ENCODE results near the gene STARD3.
A peak's percentile ranks its signal among the peaks of the same experiment; 100 is the strongest.

Gene STARD3

DNA sequence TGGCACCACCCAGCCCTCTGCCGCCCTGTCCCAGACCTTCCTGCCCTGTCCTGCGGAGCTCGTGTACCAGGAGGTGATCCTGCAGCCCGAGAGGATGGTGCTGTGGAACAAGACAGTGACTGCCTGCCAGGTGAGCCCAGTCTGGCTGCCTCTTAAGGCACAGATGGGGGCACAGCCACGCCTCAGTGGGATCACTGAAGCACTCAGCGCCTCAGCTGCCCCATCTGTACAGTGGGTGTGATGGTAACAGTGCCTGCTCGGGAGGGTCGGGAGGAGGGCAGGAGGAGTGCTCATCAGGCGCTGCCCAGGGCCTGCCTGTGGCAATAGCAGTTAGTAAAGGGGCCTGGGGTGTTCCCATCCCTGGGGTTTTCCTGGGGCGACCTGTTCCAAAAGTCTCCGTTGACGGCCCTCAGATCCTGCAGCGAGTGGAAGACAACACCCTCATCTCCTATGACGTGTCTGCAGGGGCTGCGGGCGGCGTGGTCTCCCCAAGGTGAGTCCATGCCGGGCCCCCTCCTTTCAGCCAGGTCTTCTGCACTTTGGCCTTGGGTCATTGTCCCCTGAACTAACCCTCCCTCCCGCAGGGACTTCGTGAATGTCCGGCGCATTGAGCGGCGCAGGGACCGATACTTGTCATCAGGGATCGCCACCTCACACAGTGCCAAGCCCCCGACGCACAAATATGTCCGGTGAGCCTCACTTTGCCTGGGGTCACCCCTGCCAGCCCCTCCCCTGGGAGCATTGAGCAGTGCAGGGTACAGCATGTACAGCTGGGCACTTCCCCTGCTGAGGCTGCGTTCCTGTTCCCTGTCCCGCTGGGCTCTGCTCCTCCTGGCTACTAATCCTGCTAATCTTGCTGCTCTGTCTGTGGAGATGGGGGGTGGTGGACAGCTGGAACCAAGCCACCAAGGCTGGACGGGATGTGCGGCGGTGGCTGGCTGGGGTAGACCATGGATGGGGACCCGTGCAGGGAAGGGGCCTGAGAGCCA lies 23.7 kb downstream of the STARD3 start:
- DNase-seq = no peak

DNA sequence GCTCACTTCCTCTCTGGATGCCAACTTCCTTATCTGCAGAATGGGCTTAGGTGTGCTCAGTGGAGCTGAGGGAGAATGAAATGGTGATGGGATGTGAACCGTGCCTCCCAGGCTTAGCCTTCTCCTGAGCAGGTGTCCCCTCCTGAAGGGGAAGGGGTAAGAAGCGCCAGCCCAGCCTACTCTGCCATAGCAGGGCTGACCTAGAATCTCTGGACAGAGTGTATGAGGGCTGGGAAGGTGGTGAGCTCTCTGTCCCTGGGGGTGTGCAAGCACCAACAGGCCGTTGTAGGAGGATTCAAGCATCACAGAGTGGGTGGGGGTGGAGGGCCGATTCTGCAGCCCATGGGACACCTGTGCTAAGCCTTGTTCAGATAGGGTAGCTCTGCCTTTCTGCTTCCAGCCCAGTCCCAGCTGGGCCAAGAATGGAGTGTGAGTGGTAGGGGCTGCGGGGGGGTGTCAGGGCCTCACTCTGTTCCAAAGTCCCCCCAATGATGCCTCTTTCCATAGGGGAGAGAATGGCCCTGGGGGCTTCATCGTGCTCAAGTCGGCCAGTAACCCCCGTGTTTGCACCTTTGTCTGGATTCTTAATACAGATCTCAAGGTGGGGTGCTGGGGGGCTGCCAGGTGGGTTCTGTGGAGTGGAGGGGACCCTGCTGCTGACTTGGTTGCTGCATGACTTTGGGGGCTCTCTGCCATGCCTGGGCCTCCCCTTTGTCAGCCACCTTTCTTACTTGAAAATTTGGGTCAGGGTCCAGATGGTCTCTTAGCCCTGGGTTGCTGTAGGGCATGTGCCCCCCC lies 25.0 kb downstream of the STARD3 start:
- no peak for DNase-seq

DNA sequence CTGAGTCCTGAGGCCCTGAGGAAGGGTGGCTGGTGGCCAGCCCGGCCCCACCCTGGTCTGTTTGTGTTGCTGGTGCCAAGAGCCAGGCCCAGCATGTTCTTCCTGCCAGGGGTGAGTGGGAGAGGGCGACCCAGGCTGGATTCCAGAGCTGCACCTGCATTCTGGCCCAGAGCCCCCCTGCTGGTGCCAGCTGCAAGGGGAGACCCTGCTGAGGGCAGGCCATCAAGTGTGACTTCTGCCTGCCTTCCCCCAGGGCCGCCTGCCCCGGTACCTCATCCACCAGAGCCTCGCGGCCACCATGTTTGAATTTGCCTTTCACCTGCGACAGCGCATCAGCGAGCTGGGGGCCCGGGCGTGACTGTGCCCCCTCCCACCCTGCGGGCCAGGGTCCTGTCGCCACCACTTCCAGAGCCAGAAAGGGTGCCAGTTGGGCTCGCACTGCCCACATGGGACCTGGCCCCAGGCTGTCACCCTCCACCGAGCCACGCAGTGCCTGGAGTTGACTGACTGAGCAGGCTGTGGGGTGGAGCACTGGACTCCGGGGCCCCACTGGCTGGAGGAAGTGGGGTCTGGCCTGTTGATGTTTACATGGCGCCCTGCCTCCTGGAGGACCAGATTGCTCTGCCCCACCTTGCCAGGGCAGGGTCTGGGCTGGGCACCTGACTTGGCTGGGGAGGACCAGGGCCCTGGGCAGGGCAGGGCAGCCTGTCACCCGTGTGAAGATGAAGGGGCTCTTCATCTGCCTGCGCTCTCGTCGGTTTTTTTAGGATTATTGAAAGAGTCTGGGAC lies 25.8 kb downstream of the STARD3 start:
- DNase-seq = no peak

DNA sequence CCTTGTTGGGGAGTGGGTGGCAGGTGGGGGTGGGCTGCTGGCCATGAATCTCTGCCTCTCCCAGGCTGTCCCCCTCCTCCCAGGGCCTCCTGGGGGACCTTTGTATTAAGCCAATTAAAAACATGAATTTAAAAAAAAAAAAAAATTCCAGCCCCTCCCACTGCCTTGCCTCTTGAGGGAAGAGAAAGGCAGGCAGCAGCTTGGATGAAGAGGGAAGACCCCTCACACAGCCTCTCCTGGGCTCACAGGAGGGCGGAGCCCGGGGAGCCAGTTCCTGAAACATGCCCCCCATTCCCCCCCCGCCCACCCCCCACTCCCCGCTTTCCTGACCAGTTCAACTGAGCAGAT lies 26.4 kb downstream of the STARD3 start:
- DNase-seq = no peak

DNA sequence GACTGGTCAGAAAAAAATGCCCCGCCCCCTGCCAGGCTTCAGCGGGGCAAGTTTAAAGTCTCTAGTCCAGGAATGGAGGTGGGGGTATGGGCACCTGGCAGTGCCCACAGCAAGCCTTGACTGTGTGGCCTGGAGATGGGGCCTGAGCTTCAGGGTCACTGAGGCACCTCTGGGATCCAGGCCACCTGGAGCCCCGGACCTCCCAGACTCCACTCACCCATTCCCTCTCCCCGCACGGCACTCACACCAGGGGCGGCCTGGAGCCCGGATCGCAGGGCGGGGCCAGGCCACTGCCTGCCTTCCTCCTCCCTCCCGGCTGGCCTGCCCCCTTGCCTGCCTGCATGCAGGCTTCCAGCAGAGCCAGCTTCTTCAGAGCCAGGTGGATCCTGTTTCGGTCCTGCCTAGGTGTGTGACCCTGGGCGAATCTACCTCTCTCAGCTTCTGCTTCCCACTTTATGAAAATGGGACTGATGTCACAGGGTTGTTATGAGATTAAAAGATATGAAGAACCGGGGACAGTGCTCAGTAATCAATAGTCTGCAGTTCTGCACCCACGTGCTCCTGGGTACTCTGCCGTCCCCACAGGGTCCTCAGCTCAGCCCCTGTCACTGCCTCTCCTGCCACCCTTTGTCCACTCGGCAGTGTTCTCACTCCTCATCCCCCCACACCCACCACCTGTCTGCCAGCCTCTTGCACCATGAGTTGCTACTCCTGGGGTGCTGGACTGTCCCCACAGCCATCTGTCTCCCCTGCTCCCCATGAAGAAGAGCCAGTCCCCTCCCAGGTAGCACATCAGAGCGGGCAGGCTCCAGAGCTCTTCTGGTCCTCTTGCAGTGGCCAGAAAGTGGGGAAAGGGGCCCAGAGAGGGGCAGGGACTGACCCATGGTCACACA lies 27.0 kb downstream of the STARD3 start:
- peak; percentile 18 for DNase-seq

DNA sequence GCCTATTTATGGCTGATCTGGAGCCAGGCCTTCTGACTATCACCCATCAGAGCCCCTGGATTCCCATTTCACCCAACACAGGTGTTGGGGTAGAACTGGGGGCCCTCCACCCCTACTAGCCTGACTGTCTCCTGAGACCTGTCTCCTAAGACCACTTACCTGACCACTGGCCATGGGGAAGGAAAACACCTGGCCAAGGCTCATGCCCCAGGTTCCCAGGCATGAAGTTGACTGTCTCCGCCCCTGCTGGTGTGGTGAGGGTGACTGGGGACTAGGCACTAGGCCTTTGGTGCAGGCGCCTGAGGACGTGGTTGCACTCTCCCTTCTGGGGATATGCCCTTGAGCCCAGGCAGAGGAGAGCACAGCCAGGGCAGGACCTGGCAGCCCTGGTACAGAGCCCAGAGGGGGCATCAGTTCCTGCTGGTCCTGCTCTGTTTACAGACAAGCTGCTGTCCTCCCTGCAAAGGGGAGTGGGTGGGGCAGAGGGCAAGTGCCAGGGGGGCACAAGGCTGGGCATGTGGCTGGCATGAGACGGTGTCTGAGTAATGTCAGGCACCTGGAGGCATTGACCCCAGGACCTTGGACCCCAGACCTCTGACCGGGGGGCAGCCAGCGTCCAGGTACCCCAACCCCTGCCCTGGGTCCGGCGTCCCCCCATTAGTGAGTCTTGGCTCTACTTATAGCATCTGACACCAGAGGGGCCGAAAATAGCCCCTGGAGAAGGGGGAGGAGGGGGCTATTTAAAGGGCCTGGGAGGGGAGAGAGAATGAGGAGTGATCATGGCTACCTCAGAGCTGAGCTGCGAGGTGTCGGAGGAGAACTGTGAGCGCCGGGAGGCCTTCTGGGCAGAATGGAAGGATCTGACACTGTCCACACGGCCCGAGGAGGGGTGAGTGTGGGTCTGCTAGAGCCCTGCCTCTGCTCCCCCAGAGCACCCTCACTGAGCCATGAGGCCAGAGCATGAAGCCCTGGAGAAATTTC lies 27.9 kb downstream of the STARD3 start, which contains the start of gene TCAP:
Gene TCAP, plus strand, starts transcription at position 769 of the 981 bp plus-strand sequence. Its CDS starts 11 bp downstream, at position 780.
- no peak for DNase-seq

DNA sequence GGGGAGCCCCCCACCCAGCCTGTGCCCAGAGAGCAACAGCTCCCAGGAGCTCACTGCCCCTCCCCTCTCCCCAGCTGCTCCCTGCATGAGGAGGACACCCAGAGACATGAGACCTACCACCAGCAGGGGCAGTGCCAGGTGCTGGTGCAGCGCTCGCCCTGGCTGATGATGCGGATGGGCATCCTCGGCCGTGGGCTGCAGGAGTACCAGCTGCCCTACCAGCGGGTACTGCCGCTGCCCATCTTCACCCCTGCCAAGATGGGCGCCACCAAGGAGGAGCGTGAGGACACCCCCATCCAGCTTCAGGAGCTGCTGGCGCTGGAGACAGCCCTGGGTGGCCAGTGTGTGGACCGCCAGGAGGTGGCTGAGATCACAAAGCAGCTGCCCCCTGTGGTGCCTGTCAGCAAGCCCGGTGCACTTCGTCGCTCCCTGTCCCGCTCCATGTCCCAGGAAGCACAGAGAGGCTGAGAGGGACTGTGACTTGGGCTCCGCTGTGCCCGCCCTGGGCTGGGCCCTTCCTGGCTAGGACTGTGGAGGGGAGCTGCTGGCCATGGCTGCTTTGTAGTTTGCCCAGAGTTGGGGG lies 28.8 kb downstream of the STARD3 start:
- no peak for DNase-seq

DNA sequence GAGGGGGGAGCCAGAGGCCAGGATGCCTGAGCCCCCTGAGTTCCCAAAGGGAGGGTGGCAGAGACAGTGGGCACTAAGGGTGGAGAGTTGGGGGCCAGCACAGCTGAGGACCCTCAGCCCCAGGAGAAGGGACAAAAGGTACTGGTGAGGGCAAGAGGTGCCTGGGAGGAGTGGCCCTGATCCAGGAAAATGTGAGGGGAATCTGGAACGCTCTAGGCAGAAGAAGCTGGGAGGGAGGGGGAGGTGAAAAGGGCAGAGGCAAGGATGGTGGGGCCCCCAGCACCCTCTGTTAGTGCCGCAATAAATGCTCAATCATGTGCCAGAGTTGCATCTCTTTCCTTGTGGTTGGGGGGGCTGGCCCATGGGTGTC lies 29.3 kb downstream of the STARD3 start:
- DNase-seq = no peak

DNA sequence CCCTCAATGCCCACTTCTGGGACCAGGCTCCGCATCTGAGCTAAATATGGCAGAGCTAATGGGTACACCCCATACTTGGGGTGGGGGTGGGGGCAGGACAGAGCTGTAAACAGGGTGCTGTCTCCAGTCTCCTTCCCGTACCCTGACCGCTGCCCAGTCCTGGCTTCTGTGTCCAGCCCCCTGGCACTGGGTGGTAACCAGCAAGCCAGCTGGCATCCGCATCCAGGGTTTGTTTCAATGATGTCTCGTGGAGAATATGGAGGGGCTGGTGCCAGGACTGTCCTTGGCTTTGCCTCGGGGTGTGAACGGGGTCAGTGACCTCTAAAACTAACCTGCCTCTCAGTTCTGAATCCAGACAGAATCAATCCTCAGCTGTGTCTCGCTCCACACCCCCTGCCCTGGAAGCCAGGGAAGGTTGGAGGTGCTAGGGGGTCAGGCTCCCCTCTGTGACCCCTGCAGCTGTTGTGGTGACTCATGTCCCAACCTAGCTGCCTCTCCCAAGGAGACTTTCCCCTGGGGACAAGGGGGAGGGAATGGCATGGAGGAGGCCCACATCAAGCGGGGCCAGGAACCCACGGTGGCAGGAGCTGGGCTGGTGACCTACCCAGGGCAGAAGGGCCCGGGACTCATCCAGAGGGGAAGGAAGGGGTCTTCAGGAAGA lies 29.8 kb downstream of the STARD3 start:
- no peak for DNase-seq

DNA sequence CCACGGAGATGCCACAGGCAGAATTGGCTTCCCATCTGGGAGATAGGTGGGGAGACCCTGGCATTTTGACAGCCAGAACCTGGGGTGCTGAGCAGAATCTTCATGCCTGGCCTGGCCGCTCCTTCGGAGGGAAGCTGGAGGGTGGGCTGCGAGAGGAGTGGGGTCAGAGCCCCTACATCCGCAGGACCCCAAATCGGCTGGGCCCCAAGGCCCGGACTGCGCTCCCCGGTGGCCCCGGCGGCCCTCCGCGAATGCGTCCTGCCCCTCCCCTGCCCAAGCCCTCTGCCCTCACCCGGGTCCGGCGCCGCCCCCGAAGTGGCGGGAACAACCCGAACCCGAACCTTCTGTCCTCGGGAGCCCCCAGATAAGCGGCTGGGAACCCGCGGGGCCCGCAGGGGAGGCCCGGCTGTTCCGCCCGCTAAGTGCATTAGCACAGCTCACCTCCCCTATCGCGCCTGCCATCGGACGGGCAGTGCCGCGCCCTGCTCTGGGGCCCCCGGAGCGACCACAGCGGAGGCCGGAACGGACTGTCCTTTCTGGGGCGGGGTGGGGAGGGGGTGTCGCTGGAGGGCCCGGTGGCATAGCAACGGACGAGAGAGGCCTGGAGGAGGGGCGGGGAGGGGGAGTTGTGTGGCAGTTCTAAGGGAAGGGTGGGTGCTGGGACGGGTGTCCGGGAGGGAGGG lies 30.5 kb downstream of the STARD3 start:
- no peak for DNase-seq

DNA sequence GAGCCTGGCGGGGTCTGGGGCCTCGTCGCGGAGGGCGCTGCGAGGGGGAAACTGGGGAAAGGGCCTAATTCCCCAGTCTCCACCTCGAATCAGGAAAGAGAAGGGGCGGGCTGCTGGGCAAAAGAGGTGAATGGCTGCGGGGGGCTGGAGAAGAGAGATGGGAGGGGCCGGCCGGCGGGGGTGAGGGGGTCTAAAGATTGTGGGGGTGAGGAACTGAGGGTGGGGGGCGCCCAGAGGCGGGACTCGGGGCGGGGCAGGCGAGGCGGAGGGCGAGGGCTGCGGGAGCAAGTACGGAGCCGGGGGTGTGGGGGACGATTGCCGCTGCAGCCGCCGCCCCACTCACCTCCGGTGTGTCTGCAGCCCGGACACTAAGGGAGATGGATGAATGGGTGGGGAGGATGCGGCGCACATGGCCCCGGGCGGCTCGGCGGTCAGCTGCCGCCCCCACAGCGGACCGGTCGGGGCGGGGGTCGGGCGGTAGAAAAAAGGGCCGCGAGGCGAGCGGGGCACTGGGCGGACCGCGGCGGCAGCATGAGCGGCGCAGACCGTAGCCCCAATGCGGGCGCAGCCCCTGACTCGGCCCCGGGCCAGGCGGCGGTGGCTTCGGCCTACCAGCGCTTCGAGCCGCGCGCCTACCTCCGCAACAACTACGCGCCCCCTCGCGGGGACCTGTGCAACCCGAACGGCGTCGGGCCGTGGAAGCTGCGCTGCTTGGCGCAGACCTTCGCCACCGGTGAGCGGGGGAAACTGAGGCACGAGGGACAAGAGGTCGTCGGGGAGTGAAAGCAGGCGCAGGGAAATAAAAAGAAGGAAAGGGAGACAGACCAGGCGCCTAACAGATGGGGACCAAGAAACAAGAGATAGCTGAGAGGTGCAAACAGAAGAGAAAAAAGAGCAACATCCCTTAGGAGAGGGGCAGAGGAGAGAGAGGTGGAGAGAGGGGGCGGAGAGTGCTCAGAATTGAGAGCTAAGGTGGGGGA lies 31.3 kb downstream of the STARD3 start, which contains the start of gene PNMT:
Gene PNMT, plus strand, starts transcription at position 509 of the 980 bp plus-strand sequence. Its CDS starts 23 bp downstream, at position 532.
- DNase-seq = peak; percentile 28

DNA sequence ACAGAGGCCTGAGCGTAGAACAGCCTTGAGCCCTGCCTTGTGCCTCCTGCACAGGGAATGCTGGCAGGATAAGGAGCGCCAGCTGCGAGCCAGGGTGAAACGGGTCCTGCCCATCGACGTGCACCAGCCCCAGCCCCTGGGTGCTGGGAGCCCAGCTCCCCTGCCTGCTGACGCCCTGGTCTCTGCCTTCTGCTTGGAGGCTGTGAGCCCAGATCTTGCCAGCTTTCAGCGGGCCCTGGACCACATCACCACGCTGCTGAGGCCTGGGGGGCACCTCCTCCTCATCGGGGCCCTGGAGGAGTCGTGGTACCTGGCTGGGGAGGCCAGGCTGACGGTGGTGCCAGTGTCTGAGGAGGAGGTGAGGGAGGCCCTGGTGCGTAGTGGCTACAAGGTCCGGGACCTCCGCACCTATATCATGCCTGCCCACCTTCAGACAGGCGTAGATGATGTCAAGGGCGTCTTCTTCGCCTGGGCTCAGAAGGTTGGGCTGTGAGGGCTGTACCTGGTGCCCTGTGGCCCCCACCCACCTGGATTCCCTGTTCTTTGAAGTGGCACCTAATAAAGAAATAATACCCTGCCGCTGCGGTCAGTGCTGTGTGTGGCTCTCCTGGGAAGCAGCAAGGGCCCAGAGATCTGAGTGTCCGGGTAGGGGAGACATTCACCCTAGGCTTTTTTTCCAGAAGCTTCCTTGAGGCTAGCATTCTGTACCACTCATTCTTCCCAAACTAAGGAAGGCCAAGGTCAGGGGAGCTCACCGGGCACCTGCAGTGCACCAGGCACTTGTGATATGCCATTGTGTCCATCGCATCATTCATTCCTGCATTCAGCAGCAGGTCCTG lies 33.2 kb downstream of the STARD3 start:
- no peak for DNase-seq

DNA sequence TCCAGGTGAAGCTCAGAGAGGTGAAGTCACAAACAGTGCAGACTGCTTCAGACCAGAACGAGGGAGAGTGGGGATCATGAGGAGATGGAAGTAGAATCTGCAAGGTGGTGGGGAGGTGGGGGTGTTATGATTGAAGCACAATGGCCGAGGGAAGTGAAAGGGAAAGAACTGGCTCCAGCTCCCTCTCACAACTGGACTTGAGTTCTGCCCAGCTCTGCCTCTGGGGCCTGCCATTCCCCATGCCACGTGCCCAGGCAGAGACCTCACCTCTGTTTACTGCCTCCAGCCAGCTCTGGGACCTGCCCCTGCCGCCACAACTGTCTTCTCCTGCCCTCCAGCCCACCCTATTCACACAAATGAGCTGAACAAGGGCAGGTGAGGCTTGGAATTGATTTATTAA lies 33.8 kb downstream of the STARD3 start:
- DNase-seq = no peak

DNA sequence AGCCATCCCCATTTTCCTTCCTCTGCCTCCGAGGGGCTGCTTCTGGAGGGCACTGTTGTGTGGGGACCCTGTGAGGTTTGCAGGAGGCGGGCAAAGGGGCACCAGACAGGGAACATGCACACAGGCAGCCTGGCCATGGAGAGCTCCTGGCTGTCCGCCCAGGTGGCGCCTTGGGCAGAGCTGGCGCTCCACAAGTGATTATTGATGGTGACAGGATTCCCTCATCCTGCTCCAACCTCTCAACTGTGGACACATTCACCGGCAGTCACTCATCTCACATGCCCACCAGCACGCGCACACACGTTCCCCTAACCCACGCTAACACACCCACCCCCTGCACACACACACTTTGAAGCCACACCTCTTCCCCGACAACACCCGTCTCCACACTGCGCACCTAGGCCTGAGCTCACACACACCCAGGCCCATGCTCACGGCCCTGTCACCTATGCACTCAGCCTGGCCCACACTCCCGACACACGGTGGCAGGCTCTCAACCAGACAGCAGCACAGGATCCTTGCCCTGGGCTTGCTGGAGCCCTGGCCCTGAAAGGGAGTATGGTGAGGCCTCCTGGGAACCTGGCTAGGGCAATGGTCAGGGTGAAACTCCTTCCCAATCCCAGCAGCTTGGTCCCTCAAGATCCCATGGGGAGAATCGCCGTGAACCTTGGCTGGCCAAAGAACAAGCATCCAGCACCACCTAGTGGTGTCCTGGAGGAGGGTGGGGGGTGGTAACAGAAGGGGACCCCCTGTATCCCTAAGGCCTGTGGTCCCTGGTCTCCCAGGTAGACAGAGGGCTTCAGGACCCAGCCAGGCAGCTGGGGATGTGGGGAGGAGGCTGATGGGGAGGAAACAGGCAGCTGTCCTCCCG lies 34.9 kb downstream of the STARD3 start:
- peak; percentile 32 for DNase-seq

DNA sequence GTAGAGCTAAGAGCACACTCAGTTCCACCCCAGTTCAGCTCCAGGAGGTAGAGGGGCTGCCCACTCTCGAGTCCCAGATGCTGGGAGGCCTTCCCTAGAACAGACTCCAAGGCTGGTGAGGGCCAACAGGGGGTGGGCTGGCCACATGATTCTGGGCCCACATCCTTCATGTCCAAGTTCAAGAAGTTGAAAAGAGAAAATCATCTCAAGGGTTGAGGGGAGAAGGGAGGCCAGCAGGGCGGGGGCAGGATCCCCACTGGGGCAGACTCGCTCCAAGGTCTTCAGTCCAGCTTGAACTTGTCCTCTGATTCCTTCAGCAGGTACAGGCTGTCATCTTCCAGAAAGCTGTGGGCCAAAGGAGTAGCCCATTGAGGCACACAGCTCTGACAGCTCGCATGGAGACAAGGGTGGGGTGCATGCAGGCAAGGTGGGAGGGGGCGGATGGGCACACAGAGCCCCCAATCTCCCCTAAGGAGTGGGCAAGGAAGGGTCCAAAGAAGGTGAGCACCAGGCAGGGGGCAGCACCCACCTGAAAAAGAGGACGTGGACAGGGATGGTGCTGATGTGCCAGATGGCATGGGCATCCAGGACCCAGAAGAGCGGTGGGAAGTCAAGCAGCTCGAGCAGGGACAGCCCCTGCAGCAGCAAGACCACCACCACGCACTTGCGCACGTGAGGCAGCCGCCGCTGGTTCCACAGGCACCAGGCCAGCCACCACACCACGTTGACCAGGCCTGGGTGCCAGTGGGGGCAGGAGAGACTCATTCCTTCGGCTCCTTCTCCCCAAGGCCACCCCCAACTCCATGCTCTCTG lies 35.8 kb downstream of the STARD3 start:
- DNase-seq = no peak

Data from NCI-H2227 treated with DMSO at 0.1 percent for 48 hours (cell line).